Glutamatergic neuron (in vitro differentiated cells): Measurements from ENCODE around the gene DTD1. TPM values are rescaled to one million over a fixed set of nuclear protein-coding genes. Genes with fewer than 3 reads are reported as not detected.

ENCODE experiments used
- DNase-seq: peaks from one replicate; pipeline ENCODE4 v3.0.0; 2022
- H3K27ac Mint-ChIP-seq: one replicate; pipeline ENCODE4 v1.8.0; 2020; ENCODE audit warnings: mild to moderate bottlenecking, mixed read lengths, inconsistent platforms; ENCODE audit not compliant: unreplicated experiment
- H3K27me3 Mint-ChIP-seq: one replicate; pipeline ENCODE4 v1.8.0; 2020; ENCODE audit warnings: mild to moderate bottlenecking, moderate library complexity, mixed read lengths, inconsistent platforms; ENCODE audit not compliant: unreplicated experiment
- H3K36me3 Mint-ChIP-seq: one replicate; pipeline ENCODE4 v1.8.0; 2020; ENCODE audit warnings: mild to moderate bottlenecking, mixed read lengths, inconsistent platforms; ENCODE audit not compliant: unreplicated experiment
- H3K4me1 Mint-ChIP-seq: one replicate; pipeline ENCODE4 v1.8.0; 2020; ENCODE audit warnings: mild to moderate bottlenecking, low read depth, mixed read lengths, inconsistent platforms; ENCODE audit not compliant: unreplicated experiment
- H3K4me3 Mint-ChIP-seq: one replicate; pipeline ENCODE4 v1.8.0; 2020; ENCODE audit warnings: mild to moderate bottlenecking, mixed read lengths, inconsistent platforms; ENCODE audit not compliant: unreplicated experiment
- H3K9me3 Mint-ChIP-seq: one replicate; pipeline ENCODE4 v1.8.0; 2020; ENCODE audit warnings: mild to moderate bottlenecking, moderate library complexity, mixed read lengths, inconsistent platforms; ENCODE audit not compliant: unreplicated experiment
- CTCF ChIP-seq: fragments of 200-600 bp; sonication (generic); IDR thresholded peaks from one replicate; pipeline ENCODE4 v1.5.0; 2021; ENCODE audit not compliant: partially characterized antibody, unreplicated experiment
- total RNA-seq: library from RNA; stranded (reverse); fragmentation: NEBNext Ultra II Directional; extraction: Animal tissue kit (Norgen Biotek cat#: 25700); gene quantifications from one replicate; pipeline ENCODE4 v1.2.1, GENCODE V29; 2021; ENCODE audit not compliant: unreplicated experiment

The DTD1 gene
- total RNA-seq, 1 donor from 2014 or later = 90.2 TPM

GRCh38 chr20:18665135-18665534 lies 77.3 kb downstream of the DTD1 start:
- Mint-ChIP-seq H3K27ac (no peak overlapping the region), H3K4me3 (no peak overlapping the region), H3K36me3 (no peaks in the 10 kb centered on the region), H3K9me3 (peaks cover 5% of the 10 kb centered on the region), H3K4me1 (peaks cover 3% of the 10 kb centered on the region), H3K27me3 (peaks cover 2% of the 10 kb centered on the region)
- no peak for DNase-seq
- TF ChIP-seq CTCF = no peak

GRCh38 chr20:18666803-18667415 lies 79.1 kb downstream of the DTD1 start:
- Mint-ChIP-seq H3K4me1 (peaks cover 5% of the 10 kb centered on the region), H3K27ac (no peak overlapping the region), H3K27me3 (no peaks in the 10 kb centered on the region), H3K36me3 (no peaks in the 10 kb centered on the region), H3K4me3 (no peak overlapping the region), H3K9me3 (peaks cover 5% of the 10 kb centered on the region)
- DNase-seq = no peak
- TF ChIP-seq CTCF = no peak

GRCh38 chr20:18669241-18670019 lies 81.6 kb downstream of the DTD1 start:
- no peak overlapping the region for H3K4me3 Mint-ChIP-seq
- no peak for TF ChIP-seq CTCF
- H3K36me3 Mint-ChIP-seq = no peaks in the 10 kb centered on the region
- no peak overlapping the region for H3K27ac Mint-ChIP-seq
- no peak for DNase-seq
- peaks cover 12% of the 10 kb centered on the region for H3K9me3 Mint-ChIP-seq
- no peaks in the 10 kb centered on the region for H3K27me3 Mint-ChIP-seq
- H3K4me1 Mint-ChIP-seq = peaks cover 23% of the 10 kb centered on the region

- Mint-ChIP-seq H3K4me3 (no peak overlapping the region), H3K4me1 (peaks cover 36% of the 10 kb centered on the region), H3K36me3 (no peaks in the 10 kb centered on the region), H3K27me3 (no peaks in the 10 kb centered on the region), H3K9me3 (peaks cover 12% of the 10 kb centered on the region), H3K27ac (no peak overlapping the region)
- no peak for DNase-seq
- TF ChIP-seq CTCF = no peak
Measured at GRCh38 chr20:18671203-18671710, 83.4 kb downstream of the DTD1 start.

GRCh38 chr20:18672834-18673233 lies 85.0 kb downstream of the DTD1 start:
- no peaks in the 10 kb centered on the region for H3K36me3 Mint-ChIP-seq
- H3K27me3 Mint-ChIP-seq = peaks cover 3% of the 10 kb centered on the region
- no peak overlapping the region for H3K27ac Mint-ChIP-seq
- peak overlapping the region; percentile 58 for H3K4me3 Mint-ChIP-seq
- no peak for DNase-seq
- TF ChIP-seq CTCF = no peak
- peaks cover 7% of the 10 kb centered on the region for H3K9me3 Mint-ChIP-seq
- peaks cover 32% of the 10 kb centered on the region for H3K4me1 Mint-ChIP-seq
